ENCODE measurements around the gene USP27X.

- no peak for TF ChIP-seq CTCF (IDR thresholded peaks at IDR 0.05)
- no peak for TF ChIP-seq POLR2A (IDR thresholded peaks at IDR 0.05)
- no peak for TF ChIP-seq POLR2AphosphoS5 (IDR thresholded peaks at IDR 0.05)
Measured at GRCh38 chrX:49921109-49921508, 41.8 kb downstream of the USP27X start.
